Neural progenitor cell (in vitro differentiated cells): ENCODE measurements around the gene TCF15. TPM values are rescaled to one million over a fixed set of nuclear protein-coding genes. Genes with fewer than 3 reads are reported as not detected.
"Not testable (repeated sequence)": the region's sequence is repeated elsewhere in the genome, so short reads cannot be mapped to it uniquely, and the experiment has no call there.

Source experiments
- DNase-seq: peaks from one replicate; pipeline ENCODE4 v3.0.0-alpha.2; 2016; ENCODE audit warnings: low spot score
- H2AFZ ChIP-seq: fragments of 200-600 bp; sonication (generic); replicated peaks from 2 replicates; pipeline ENCODE4 v1.6.1; 2016; ENCODE audit warnings: antibody characterized with exemption
- H3F3A ChIP-seq: fragments of 200-600 bp; sonication (generic); 2 replicates; pipeline ENCODE4 v1.6.1; 2016; ENCODE audit warnings: antibody characterized with exemption, low read depth
- H3K27ac ChIP-seq: fragments of 200-600 bp; sonication (generic); 2 replicates; pipeline ENCODE4 v1.5.1; 2016; ENCODE audit warnings: mild to moderate bottlenecking
- H3K27me3 ChIP-seq: fragments of 200-600 bp; sonication (generic); 2 replicates; pipeline ENCODE4 v1.6.1; 2016; ENCODE audit warnings: mild to moderate bottlenecking, moderate library complexity
- H3K36me3 ChIP-seq: fragments of 200-600 bp; sonication (generic); 2 replicates; pipeline ENCODE4 v1.5.1; 2016
- H3K4me1 ChIP-seq: fragments of 200-600 bp; sonication (generic); 2 replicates; pipeline ENCODE4 v1.6.1; 2016; ENCODE audit warnings: mixed run types
- H3K4me2 ChIP-seq: fragments of 200-600 bp; sonication (generic); 2 replicates; pipeline ENCODE4 v1.6.1; 2016
- H3K4me3 ChIP-seq: fragments of 200-600 bp; sonication (generic); 2 replicates; pipeline ENCODE4 v1.5.1; 2016
- H3K79me2 ChIP-seq: fragments of 200-600 bp; sonication (generic); 2 replicates; pipeline ENCODE4 v1.6.1; 2016; ENCODE audit warnings: low read depth
- H3K9ac ChIP-seq: fragments of 200-600 bp; sonication (generic); 2 replicates; pipeline ENCODE4 v1.6.1; 2016
- H3K9me3 ChIP-seq: fragments of 200-600 bp; sonication (generic); 2 replicates; pipeline ENCODE4 v1.5.1; 2016; ENCODE audit warnings: low read depth
- H4K20me1 ChIP-seq: fragments of 200-600 bp; sonication (generic); 2 replicates; pipeline ENCODE4 v1.6.1; 2016; ENCODE audit warnings: low read depth
- H3K27ac Mint-ChIP-seq: 3 replicates; pipeline ENCODE4 v1.8.0; 2021; ENCODE audit warnings: mixed read lengths
- H3K27me3 Mint-ChIP-seq: 2 replicates; pipeline ENCODE4 v1.8.0; 2022; ENCODE audit warnings: low read depth, mild to moderate bottlenecking, inconsistent platforms, moderate library complexity, mixed read lengths; ENCODE audit not compliant: insufficient read depth
- H3K36me3 Mint-ChIP-seq: 3 replicates; pipeline ENCODE4 v1.8.0; 2021; ENCODE audit warnings: mixed read lengths
- H3K4me1 Mint-ChIP-seq: 3 replicates; pipeline ENCODE4 v1.8.0; 2021; ENCODE audit warnings: mixed read lengths
- H3K4me3 Mint-ChIP-seq: 3 replicates; pipeline ENCODE4 v1.8.0; 2021; ENCODE audit warnings: mild to moderate bottlenecking, moderate library complexity, mixed read lengths
- H3K9me3 Mint-ChIP-seq: 3 replicates; pipeline ENCODE4 v1.8.0; 2020; ENCODE audit warnings: mixed read lengths
- EZH2 ChIP-seq: fragments of 200-600 bp; sonication (generic); IDR thresholded peaks from 2 replicates; pipeline ENCODE4 v1.6.1; 2017; ENCODE audit warnings: antibody characterized with exemption, mild to moderate bottlenecking, moderate library complexity
- EZH2phosphoT487 ChIP-seq: fragments of 200-600 bp; sonication (generic); IDR thresholded peaks from 2 replicates; pipeline ENCODE4 v1.6.1; 2017; ENCODE audit warnings: antibody characterized with exemption
- total RNA-seq: library from RNA; depleted of rRNA; stranded (reverse); fragments of >200 nt; gene quantifications from 2 replicates; pipeline ENCODE4 v1.2.3, GENCODE V29; 2015; ENCODE audit warnings: low replicate concordance
- TF ChIP-seq, protein P1 (sequence below): fragments of 200-600 bp; sonication (generic); IDR thresholded peaks from 2 replicates; pipeline ENCODE4 v1.5.1; 2017; ENCODE audit warnings: antibody characterized with exemption, mild to moderate bottlenecking

Gene TCF15
- total RNA-seq, 1 donor from 2014 or later: 0.07 TPM

DNA sequence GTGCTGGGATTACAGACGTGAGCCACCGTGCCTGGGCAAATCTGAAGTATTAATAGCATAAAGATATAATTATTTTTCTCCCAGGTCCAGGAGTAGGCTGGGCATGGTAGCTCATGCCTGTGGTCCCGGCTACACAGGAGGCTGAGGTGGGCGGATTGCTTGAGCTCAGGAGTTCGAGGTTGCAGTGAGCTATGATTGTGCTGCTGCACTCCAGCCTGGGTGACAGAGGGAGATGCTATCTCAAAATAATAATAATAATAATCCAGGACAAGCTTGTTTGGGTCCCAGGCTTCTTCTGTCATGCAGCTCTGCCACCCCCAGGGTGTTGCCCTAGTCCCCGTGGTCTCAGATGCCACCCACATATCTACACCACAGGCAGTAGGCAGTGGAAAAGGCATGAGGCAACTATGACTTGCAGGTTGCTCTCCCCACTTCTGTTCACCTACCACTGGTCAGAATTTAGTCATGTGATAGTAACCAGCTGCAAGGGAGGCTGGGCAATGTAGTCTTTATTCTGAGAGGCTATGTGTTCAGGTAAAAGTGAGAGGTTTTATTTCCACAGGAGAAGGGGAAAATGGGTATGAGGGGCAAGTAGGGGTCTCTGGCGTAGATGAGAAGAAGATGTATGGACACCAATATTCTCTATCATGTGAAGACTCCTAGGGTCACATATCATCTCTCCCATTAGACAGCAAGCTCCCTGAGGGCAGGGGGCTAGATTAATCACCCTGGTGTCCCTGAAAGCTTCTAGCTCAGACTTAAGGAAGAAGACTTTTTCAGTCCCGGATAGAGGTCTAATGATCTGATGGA lies 25.7 kb downstream of the TCF15 start:
- Histone ChIP-seq H3K4me1 (no peaks in the 10 kb centered on the region), H3K27ac (no peak overlapping the region), H4K20me1 (no peaks in the 10 kb centered on the region), H3K36me3 (no peaks in the 10 kb centered on the region), H3K79me2 (no peaks in the 10 kb centered on the region), H3K9ac (no peak overlapping the region), H3F3A (no peaks in the 10 kb centered on the region), H3K4me2 (no peak overlapping the region), H3K4me3 (no peak overlapping the region), H2AFZ (peak overlapping the region; percentile 45), H3K27me3 (peaks cover 5% of the 10 kb centered on the region), H3K9me3 (no peaks in the 10 kb centered on the region)
- no peak overlapping the region for H3K27ac Mint-ChIP-seq
- H3K4me1 Mint-ChIP-seq: no peaks in the 10 kb centered on the region
- no peaks in the 10 kb centered on the region for H3K36me3 Mint-ChIP-seq
- TF ChIP-seq, protein P1, sequence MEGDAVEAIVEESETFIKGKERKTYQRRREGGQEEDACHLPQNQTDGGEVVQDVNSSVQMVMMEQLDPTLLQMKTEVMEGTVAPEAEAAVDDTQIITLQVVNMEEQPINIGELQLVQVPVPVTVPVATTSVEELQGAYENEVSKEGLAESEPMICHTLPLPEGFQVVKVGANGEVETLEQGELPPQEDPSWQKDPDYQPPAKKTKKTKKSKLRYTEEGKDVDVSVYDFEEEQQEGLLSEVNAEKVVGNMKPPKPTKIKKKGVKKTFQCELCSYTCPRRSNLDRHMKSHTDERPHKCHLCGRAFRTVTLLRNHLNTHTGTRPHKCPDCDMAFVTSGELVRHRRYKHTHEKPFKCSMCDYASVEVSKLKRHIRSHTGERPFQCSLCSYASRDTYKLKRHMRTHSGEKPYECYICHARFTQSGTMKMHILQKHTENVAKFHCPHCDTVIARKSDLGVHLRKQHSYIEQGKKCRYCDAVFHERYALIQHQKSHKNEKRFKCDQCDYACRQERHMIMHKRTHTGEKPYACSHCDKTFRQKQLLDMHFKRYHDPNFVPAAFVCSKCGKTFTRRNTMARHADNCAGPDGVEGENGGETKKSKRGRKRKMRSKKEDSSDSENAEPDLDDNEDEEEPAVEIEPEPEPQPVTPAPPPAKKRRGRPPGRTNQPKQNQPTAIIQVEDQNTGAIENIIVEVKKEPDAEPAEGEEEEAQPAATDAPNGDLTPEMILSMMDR: no peak
- no peak for TF ChIP-seq EZH2
- no peak for TF ChIP-seq EZH2phosphoT487
- no peak overlapping the region for H3K4me3 Mint-ChIP-seq
- peaks cover 12% of the 10 kb centered on the region for H3K27me3 Mint-ChIP-seq
- no peaks in the 10 kb centered on the region for H3K9me3 Mint-ChIP-seq
- DNase-seq: no peak

DNA sequence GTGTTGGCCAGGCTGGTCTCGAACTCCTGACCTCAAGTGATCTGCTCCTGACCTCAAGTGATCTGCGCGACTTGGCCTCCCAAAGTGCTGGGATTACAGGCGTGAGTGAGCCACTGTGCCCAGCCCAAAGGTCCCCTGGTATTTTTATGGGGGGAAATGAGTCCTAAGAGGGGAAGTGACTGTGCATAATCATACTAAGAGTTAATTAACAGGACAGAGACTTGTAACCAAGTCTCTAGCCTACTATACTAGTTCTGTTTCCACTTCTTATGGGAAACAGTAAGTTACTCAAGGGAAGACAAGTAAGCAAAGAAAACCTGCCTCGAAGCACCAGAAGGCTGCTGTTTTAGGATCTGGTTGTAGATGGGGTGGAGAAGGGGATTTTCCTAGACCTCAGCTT lies 27.9 kb downstream of the TCF15 start:
- Mint-ChIP-seq H3K9me3 (no peaks in the 10 kb centered on the region), H3K27ac (no peak overlapping the region), H3K4me1 (no peaks in the 10 kb centered on the region), H3K4me3 (no peak overlapping the region), H3K36me3 (no peaks in the 10 kb centered on the region), H3K27me3 (peaks cover 12% of the 10 kb centered on the region)
- H3K9ac ChIP-seq: no peak overlapping the region
- no peak overlapping the region for H3K4me2 ChIP-seq
- H3K79me2 ChIP-seq: no peaks in the 10 kb centered on the region
- no peaks in the 10 kb centered on the region for H3K4me1 ChIP-seq
- H2AFZ ChIP-seq: no peak overlapping the region
- peaks cover 5% of the 10 kb centered on the region for H3K27me3 ChIP-seq
- H3K9me3 ChIP-seq: no peaks in the 10 kb centered on the region
- H4K20me1 ChIP-seq: no peaks in the 10 kb centered on the region
- H3K36me3 ChIP-seq: no peaks in the 10 kb centered on the region
- TF ChIP-seq EZH2phosphoT487 (no peak), EZH2 (no peak)
- TF ChIP-seq, protein P1: no peak
- H3F3A ChIP-seq: no peaks in the 10 kb centered on the region
- no peak overlapping the region for H3K27ac ChIP-seq
- no peak overlapping the region for H3K4me3 ChIP-seq
- DNase-seq: no peak

DNA sequence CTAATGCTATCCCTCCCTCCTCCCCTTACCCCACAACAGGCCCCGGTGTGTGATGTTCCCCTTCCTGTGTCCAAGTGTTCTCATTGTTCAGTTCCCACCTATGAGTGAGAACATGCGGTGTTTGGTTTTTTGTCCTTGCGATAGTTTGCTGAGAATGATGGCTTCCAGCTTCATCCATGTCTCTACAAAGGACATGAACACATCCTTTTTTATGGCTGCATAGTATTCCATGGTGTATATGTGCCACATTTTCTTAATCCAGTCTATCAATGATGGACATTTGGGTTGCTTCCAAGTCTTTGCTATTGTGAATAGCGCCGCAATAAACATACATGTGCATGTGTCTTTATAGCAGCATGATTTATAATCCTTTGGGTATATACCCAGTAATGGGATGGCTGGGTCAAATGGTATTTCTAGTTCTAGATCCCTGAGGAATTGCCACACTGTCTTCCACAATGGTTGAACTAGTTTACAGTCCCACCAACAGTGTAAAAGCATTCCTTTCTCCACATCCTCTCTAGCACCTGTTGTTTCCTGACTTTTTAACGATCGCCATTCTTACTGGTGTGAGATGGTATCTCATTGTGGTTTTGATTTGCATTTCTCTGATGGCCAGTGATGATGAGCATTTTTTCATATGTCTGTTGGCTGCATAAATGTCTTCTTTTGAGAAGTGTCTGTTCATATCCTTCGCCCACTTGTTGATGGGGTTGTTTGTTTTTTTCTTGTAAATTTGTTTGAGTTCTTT lies 31.0 kb downstream of the TCF15 start:
- Histone ChIP-seq H3K4me1 (peaks cover 14% of the 10 kb centered on the region), H3K27me3 (peaks cover 25% of the 10 kb centered on the region), H3F3A (peaks cover 12% of the 10 kb centered on the region)
- H2AFZ ChIP-seq, H3K27ac Mint-ChIP-seq, H3K79me2 ChIP-seq, H3K4me1 Mint-ChIP-seq, H3K4me2 ChIP-seq, H3K36me3 ChIP-seq, H3K9me3 ChIP-seq, H3K36me3 Mint-ChIP-seq, H4K20me1 ChIP-seq, DNase-seq, H3K27ac ChIP-seq, H3K9me3 Mint-ChIP-seq, H3K4me3 ChIP-seq, H3K4me3 Mint-ChIP-seq, H3K9ac ChIP-seq: not testable (repeated sequence)
- peaks cover 11% of the 10 kb centered on the region for H3K27me3 Mint-ChIP-seq
